GM10266 (cell line): ENCODE measurements around the gene NT5DC3.
A peak's percentile ranks its signal among the peaks of the same experiment; 100 is the strongest.

Experiments
- DNase-seq: peaks from one replicate; pipeline ENCODE4 v3.0.0; 2012; ENCODE audit errors: extremely low spot score
- TF ChIP-seq, protein P1 (sequence below): IDR thresholded peaks from 2 replicates; pipeline ENCODE4 v1.5.1; 2012; ENCODE audit warnings: mild to moderate bottlenecking, low read depth; ENCODE audit not compliant: control insufficient read depth, insufficient read depth; ENCODE audit errors: missing control alignments

NT5DC3 gene

DNA sequence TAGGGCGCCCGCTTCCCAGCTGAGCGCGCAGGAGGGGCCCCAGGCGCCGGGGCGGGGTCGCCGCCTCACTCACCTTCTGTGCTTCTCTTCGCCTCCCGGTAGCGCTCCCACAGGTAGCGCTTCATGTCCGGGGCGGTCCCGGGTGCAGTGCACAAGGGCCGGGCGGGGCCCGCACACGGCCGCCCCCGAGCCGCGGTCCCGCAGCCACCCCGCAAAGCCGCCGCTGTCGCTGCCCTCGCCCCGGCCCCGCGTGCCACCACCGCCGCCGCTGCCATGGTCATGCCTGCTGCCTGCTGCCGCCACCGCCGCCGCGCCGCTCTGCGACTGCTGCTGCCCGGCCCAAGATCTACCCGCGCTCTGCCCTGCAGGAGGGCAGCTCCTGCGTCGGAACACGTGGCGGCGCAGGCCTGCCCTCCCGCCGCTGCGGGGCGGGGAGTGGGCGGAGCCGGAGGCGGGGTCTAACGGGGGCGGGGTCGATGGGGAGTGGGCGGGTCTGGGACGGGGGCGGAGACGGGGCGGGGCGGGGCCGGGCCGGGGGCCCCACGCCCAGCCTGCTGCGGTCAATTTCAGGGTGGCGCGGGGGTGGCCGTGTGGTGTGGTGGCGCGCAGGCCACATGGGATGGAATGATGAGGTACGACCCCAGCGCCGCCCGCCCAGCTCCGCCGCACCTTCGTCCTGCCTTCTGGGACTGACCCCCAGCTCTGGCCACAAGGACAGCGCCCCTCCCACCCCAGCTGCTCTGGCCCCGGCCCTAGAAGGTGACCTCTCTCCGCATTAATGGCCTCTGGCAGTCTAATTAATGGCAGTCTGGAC lies at the start of gene NT5DC3:
NT5DC3 (minus strand) TSS at position 359 of the 814 bp plus-strand sequence; CDS start at position 281, 78 bp downstream.
- peak; percentile 94 for DNase-seq
- TF ChIP-seq, protein P1, sequence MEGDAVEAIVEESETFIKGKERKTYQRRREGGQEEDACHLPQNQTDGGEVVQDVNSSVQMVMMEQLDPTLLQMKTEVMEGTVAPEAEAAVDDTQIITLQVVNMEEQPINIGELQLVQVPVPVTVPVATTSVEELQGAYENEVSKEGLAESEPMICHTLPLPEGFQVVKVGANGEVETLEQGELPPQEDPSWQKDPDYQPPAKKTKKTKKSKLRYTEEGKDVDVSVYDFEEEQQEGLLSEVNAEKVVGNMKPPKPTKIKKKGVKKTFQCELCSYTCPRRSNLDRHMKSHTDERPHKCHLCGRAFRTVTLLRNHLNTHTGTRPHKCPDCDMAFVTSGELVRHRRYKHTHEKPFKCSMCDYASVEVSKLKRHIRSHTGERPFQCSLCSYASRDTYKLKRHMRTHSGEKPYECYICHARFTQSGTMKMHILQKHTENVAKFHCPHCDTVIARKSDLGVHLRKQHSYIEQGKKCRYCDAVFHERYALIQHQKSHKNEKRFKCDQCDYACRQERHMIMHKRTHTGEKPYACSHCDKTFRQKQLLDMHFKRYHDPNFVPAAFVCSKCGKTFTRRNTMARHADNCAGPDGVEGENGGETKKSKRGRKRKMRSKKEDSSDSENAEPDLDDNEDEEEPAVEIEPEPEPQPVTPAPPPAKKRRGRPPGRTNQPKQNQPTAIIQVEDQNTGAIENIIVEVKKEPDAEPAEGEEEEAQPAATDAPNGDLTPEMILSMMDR = no peak

- TF ChIP-seq, protein P1 = no peak
- no peak for DNase-seq
These were observed 46.7 kb upstream of the NT5DC3 start for GRCh38 chr12:103887738-103888137.

DNA sequence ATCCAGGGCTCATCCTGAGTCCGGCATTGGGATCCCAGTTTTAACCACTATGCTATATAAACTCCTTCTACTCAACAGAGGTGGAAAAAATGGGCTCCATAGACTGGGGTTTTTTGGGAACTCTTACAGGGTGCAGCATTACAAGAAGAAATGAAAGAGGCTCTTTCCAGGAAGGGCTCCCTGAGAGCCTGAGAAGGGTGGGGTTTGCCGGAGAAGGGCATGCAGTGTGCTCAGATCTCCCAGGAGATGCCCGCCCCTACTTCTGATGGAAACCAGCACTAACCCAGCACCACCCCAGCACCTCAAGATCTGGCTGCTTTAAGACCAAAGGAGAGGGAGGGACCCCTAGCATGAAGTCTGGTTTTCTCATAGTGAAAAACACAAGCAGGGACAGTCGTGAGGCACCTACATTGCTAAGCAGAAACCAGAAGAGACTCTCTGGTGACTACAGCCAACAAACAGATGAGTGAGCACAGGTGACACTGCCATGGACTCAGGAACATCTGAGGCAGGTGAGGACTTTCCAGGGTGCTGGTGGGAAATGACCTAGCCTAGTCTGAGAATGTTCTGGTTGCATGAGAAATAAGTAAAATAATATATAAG lies 45.3 kb upstream of the NT5DC3 start:
- DNase-seq = no peak
- TF ChIP-seq, protein P1 = no peak

- TF ChIP-seq, protein P1 = peak; percentile 75
- DNase-seq = peak; percentile 62
These were observed 43.3 kb upstream of the NT5DC3 start for GRCh38 chr12:103884316-103884715.

GRCh38 chr12:103883908-103884307 lies 42.9 kb upstream of the NT5DC3 start:
- no peak for DNase-seq
- TF ChIP-seq, protein P1 = no peak

DNA sequence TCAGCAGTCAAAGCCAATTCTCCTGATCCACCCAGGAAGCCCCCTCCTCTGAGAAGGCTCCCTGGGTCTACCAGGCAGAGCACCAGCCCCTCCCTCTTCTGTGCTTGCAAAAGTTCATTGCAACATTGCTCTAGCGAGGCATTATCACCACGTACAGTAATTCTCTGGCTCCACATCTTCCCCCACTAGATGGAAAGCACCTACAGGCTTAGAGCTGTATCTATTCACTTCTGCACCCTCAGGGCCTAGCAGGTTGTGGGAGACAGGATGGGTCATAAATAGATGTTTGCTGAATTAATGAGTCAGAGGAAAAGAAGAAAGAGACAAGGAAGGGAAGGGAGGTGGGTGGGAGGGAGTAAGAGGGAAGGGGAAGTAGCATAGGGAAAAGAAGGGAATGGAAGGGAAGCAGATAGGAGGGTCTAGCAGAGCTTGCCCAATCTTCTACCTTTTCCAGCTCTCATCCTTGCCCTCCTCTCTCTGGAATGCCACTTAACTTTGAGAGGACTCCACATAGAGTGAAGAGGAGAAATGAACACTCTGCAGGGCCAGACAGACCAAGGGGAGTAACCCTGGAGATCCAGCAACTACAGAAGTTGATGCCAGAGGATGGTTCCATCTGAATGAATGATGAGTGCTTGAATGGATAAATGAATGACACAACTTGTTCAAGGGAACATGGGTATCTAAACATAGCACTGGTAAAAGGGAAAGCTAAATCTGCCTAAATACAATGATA lies 42.0 kb upstream of the NT5DC3 start:
- TF ChIP-seq, protein P1 = no peak
- peak; percentile 36 for DNase-seq
